Neural cell (in vitro differentiated cells): ENCODE data around the gene ITGA8. TPM values are rescaled to one million over a fixed set of nuclear protein-coding genes. Genes with fewer than 3 reads are reported as not detected.

Experiments
- H2AFZ ChIP-seq: fragments of 200-600, 300-800 bp; sonication (generic), shearing (Covaris generic); 2 replicates; pipeline ENCODE4 v1.6.0; 2014; ENCODE audit warnings: low read depth, mild to moderate bottlenecking, antibody characterized with exemption, low read length, moderate library complexity
- H3F3A ChIP-seq: fragments of 200-600 bp; shearing (Covaris generic); 2 replicates; pipeline ENCODE4 v1.6.1; 2016; ENCODE audit warnings: mild to moderate bottlenecking, moderate library complexity, mixed read lengths, antibody characterized with exemption, low read length; ENCODE audit not compliant: insufficient read depth, poor library complexity, severe bottlenecking
- H3K27ac ChIP-seq: fragments of 200-600, 300-800 bp; sonication (generic), shearing (Covaris generic); 2 replicates; pipeline ENCODE4 v1.5.1; 2014; ENCODE audit warnings: mild to moderate bottlenecking, low read length, moderate library complexity
- H3K27me3 ChIP-seq: fragments of 300-800, 200-600 bp; sonication (generic), shearing (Covaris generic); 2 replicates; pipeline ENCODE4 v1.6.0; 2014; ENCODE audit warnings: mild to moderate bottlenecking, low read depth, low read length, moderate library complexity; ENCODE audit not compliant: insufficient read depth
- H3K36me3 ChIP-seq: fragments of 300-800, 200-600 bp; sonication (generic), shearing (Covaris generic); 2 replicates; pipeline ENCODE4 v1.5.1; 2014; ENCODE audit warnings: mild to moderate bottlenecking, antibody characterized with exemption, low read length, moderate library complexity; ENCODE audit not compliant: insufficient read depth
- H3K4me2 ChIP-seq: fragments of 300-800, 200-600 bp; sonication (generic), shearing (Covaris generic); 2 replicates; pipeline ENCODE4 v1.6.0; 2014; ENCODE audit warnings: mild to moderate bottlenecking, low read length
- H3K4me3 ChIP-seq: fragments of 300-800, 200-600 bp; sonication (generic), shearing (Covaris generic); 2 replicates; pipeline ENCODE4 v1.5.1; 2014; ENCODE audit warnings: mild to moderate bottlenecking, low read length, moderate library complexity
- H3K79me2 ChIP-seq: fragments of 200-600 bp; shearing (Covaris generic); replicated peaks from 2 replicates; pipeline ENCODE4 v1.6.0; 2014; ENCODE audit warnings: mild to moderate bottlenecking, low read length, moderate library complexity; ENCODE audit not compliant: insufficient read depth
- H3K9ac ChIP-seq: fragments of 300-800, 200-600 bp; sonication (generic), shearing (Covaris generic); 2 replicates; pipeline ENCODE4 v1.6.1; 2016; ENCODE audit warnings: mild to moderate bottlenecking, low read length, mixed read lengths
- H3K9me2 ChIP-seq: fragments of 200-600 bp; shearing (Covaris generic); 2 replicates; pipeline ENCODE4 v1.6.1; 2016; ENCODE audit warnings: mild to moderate bottlenecking, low read length, mixed read lengths; ENCODE audit not compliant: insufficient read depth
- H3K9me3 ChIP-seq: fragments of 200-600, 300-800 bp; sonication (generic), shearing (Covaris generic); 2 replicates; pipeline ENCODE4 v1.6.1; 2016; ENCODE audit warnings: mild to moderate bottlenecking, mixed run types, low read length, moderate library complexity, mixed read lengths
- H4K20me1 ChIP-seq: fragments of 200-600 bp; shearing (Covaris generic); 2 replicates; pipeline ENCODE4 v1.6.1; 2016; ENCODE audit warnings: mild to moderate bottlenecking, mixed run types; ENCODE audit not compliant: insufficient read depth
- CTCF ChIP-seq: fragments of 450-650 bp; IDR thresholded peaks from 2 replicates; pipeline ENCODE4 v1.5.1; 2014; ENCODE audit warnings: antibody characterized with exemption, mild to moderate bottlenecking, moderate library complexity; ENCODE audit not compliant: poor library complexity, severe bottlenecking
- EP300 ChIP-seq: fragments of 450-650 bp; conservative IDR thresholded peaks from 2 replicates; pipeline ENCODE4 v1.6.1; 2014; ENCODE audit warnings: antibody characterized with exemption, mild to moderate bottlenecking, moderate library complexity; ENCODE audit not compliant: poor library complexity, severe bottlenecking
- EZH2 ChIP-seq: fragments of 200-600, 300-800 bp; shearing (Covaris generic), sonication (generic); IDR thresholded peaks from 2 replicates; pipeline ENCODE4 v1.6.1; 2014; ENCODE audit warnings: antibody characterized with exemption, low read length, borderline replicate concordance, mild to moderate bottlenecking; ENCODE audit not compliant: insufficient read depth, poor library complexity, severe bottlenecking
- MXI1 ChIP-seq: fragments of 450-650 bp; conservative IDR thresholded peaks from 2 replicates; pipeline ENCODE4 v1.6.1; 2014; ENCODE audit warnings: antibody characterized with exemption, mild to moderate bottlenecking; ENCODE audit not compliant: poor library complexity, severe bottlenecking
- POLR2AphosphoS5 ChIP-seq: IDR thresholded peaks from 2 replicates; pipeline ENCODE4 v1.6.1; 2012
- RAD21 ChIP-seq: fragments of 450-650 bp; conservative IDR thresholded peaks from 2 replicates; pipeline ENCODE4 v1.6.1; 2014; ENCODE audit warnings: antibody characterized with exemption, mild to moderate bottlenecking, moderate library complexity
- REST ChIP-seq: IDR thresholded peaks from 2 replicates; pipeline ENCODE4 v1.6.1; 2012; ENCODE audit warnings: borderline replicate concordance
- SMC3 ChIP-seq: fragments of 450-650 bp; conservative IDR thresholded peaks from 2 replicates; pipeline ENCODE4 v1.6.1; 2014; ENCODE audit warnings: antibody characterized with exemption, mild to moderate bottlenecking, moderate library complexity; ENCODE audit not compliant: poor library complexity
- TAF1 ChIP-seq: IDR thresholded peaks from 2 replicates; pipeline ENCODE4 v1.6.1; 2012; ENCODE audit warnings: low read depth
- polyA plus RNA-seq: library from polyadenylated mRNA; depleted of rRNA; stranded (reverse); fragments of >200 nt; gene quantifications from 2 replicates; pipeline ENCODE4 v1.2.3, GENCODE V29; 2014

The ITGA8 gene
- polyA plus RNA-seq, 1 donor from 2014 or later, result 0.11 TPM

GRCh38 chr10:15563246-15563645 lies 156.5 kb downstream of the ITGA8 start:
- Histone ChIP-seq H3F3A (no peaks in the 10 kb centered on the region), H3K9me3 (no peaks in the 10 kb centered on the region), H3K36me3 (no peaks in the 10 kb centered on the region), H3K79me2 (no peaks in the 10 kb centered on the region), H2AFZ (no peak overlapping the region), H3K4me3 (no peak overlapping the region), H3K27ac (no peak overlapping the region), H3K27me3 (no peaks in the 10 kb centered on the region), H3K4me2 (no peak overlapping the region), H4K20me1 (no peaks in the 10 kb centered on the region), H3K9ac (no peak overlapping the region), H3K9me2 (no peaks in the 10 kb centered on the region)
- no peak for TF ChIP-seq SMC3
- no peak for TF ChIP-seq MXI1
- no peak for TF ChIP-seq POLR2AphosphoS5
- no peak for TF ChIP-seq EZH2
- TF ChIP-seq CTCF, result no peak

- H2AFZ ChIP-seq, result no peak overlapping the region
- H3K27me3 ChIP-seq, result no peaks in the 10 kb centered on the region
- H3K4me3 ChIP-seq, result no peak overlapping the region
- H4K20me1 ChIP-seq, result no peaks in the 10 kb centered on the region
- TF ChIP-seq TAF1 (no peak), EP300 (no peak), MXI1 (no peak), REST (no peak), CTCF (no peak), POLR2AphosphoS5 (no peak), EZH2 (no peak), SMC3 (no peak), RAD21 (no peak)
- H3K9ac ChIP-seq, result no peak overlapping the region
- H3K4me2 ChIP-seq, result no peak overlapping the region
- H3K36me3 ChIP-seq, result no peaks in the 10 kb centered on the region
- no peaks in the 10 kb centered on the region for H3K9me2 ChIP-seq
- no peaks in the 10 kb centered on the region for H3K9me3 ChIP-seq
- no peak overlapping the region for H3K27ac ChIP-seq
- no peaks in the 10 kb centered on the region for H3K79me2 ChIP-seq
- H3F3A ChIP-seq, result no peaks in the 10 kb centered on the region
Measured at GRCh38 chr10:15562578-15562977, 157.1 kb downstream of the ITGA8 start.
